Fibroblast of villous mesenchyme (primary cell): Measurements from ENCODE around the gene CLCN1. TPM values are rescaled to one million over a fixed set of nuclear protein-coding genes. Genes with fewer than 3 reads are reported as not detected.

Experiments used
- DNase-seq: peaks from one replicate; pipeline ENCODE4 v3.0.0-alpha.2; 2010; ENCODE audit warnings: low read depth
- H3K4me3 ChIP-seq: 2 replicates; pipeline ENCODE4 v1.5.1; 2011; ENCODE audit warnings: low read depth, mild to moderate bottlenecking, low read length
- total RNA-seq: library from RNA; depleted of rRNA; stranded (reverse); fragments of >200 nt; gene quantifications from 2 replicates; pipeline ENCODE4 v1.2.3, GENCODE V29; 2012
- TF ChIP-seq, protein P1 (sequence below): IDR thresholded peaks from 2 replicates; pipeline ENCODE4 v1.5.1; 2012; ENCODE audit warnings: low read depth, mild to moderate bottlenecking, low read length; ENCODE audit not compliant: insufficient read depth

The CLCN1 gene
- under 0.01 TPM in 2 replicates for total RNA-seq

DNA sequence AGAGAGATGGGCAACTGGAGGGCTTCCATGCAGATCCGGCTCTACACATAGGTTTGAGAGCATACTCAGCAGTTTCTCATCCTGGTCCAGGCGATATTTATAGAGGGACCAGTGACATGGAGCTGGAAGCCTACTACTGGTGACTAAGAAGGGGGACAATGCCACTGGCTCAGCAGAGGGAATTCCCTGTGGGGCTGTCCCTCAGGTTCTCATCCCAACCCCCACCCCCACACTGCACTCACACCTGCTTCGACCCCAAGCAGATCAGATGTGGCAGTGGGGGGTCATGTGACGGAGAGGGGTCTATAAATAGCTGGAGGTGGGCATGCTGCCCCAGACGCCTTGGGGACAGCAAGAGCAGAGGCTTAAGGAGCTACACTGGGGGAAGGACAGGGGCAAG lies at the start of gene CLCN1:
Gene CLCN1 (plus strand): TSS at position 336 of the 400 bp plus-strand sequence. CDS start 102 bp downstream, outside the sequence.
- no peak for DNase-seq
- TF ChIP-seq, protein P1, sequence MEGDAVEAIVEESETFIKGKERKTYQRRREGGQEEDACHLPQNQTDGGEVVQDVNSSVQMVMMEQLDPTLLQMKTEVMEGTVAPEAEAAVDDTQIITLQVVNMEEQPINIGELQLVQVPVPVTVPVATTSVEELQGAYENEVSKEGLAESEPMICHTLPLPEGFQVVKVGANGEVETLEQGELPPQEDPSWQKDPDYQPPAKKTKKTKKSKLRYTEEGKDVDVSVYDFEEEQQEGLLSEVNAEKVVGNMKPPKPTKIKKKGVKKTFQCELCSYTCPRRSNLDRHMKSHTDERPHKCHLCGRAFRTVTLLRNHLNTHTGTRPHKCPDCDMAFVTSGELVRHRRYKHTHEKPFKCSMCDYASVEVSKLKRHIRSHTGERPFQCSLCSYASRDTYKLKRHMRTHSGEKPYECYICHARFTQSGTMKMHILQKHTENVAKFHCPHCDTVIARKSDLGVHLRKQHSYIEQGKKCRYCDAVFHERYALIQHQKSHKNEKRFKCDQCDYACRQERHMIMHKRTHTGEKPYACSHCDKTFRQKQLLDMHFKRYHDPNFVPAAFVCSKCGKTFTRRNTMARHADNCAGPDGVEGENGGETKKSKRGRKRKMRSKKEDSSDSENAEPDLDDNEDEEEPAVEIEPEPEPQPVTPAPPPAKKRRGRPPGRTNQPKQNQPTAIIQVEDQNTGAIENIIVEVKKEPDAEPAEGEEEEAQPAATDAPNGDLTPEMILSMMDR = no peak
- no peak within 1 kb of the TSS for H3K4me3 ChIP-seq

- H3K4me3 ChIP-seq = no peak overlapping the region
- TF ChIP-seq, protein P1 = no peak
- DNase-seq = no peak
Measured at GRCh38 chr7:143269251-143269650, 46.7 kb upstream of the CLCN1 start.

GRCh38 chr7:143271240-143271639 lies 44.7 kb upstream of the CLCN1 start:
- TF ChIP-seq, protein P1 = no peak
- no peak for DNase-seq
- no peak overlapping the region for H3K4me3 ChIP-seq

DNA sequence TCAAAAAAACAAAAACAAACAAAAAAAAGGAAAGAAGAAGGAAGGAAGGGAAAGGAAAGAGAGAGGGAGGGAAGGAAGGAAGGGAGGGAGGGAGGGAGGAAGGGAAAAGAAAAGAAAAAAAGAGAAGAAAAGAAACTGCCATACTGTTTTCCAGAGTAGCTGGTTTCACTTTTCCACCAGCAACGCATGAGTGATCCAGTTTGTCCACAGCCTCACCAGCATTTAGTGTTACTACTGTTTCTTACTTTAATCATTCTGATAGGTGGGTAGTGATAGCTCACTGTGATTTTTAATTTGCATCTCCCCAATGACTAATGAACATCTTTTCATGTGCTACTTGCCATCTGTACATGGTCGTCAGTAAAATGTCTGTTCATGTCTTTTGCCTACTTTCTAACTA lies 43.0 kb upstream of the CLCN1 start:
- TF ChIP-seq, protein P1 = no peak
- H3K4me3 ChIP-seq = no peak overlapping the region

DNA sequence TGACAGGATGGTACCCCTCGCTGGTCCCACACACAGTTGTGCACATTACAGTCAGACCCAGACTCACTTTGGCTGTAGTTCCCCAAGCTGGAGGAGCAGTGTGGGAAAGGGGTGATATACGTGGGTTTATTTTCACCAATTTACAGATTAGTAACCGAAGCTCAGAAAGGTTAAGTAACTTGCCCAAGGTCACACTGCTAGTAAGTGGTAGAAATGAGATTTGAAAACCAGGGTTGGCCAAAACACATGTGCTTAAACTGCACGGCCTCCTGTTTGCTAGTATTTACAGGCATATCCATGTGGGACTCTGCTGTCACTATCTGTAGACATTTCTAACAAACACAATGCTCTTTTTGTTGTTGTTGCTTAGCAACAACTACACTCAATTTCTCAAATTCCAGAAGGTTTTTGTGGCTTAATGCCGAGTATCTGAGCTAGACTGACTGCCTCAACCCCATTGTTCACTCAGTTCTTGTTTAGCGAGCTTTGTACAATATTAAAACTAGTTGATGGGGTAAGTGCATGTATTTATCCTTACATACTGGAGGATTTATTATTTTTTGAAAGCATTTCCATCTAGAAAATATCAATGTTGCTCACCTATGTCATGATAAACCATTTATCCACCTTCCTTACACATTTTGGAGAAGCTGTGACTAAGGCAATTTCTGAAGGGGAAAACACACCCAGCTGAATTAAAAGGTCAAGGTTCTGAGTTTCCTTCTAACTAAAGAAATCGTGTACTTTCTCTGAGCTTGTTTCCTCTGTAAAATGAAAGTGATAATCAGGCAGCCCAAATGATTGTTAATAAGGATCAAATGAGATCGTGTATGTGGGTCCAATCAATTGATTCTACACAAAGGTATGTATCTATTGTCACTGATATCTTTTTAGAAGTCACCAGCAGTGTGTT lies 36.5 kb upstream of the CLCN1 start:
- peak; percentile 31 for DNase-seq
- TF ChIP-seq, protein P1 = no peak
- H3K4me3 ChIP-seq = no peak overlapping the region

More for the DNA sequence above, 43.0 kb upstream of the CLCN1 start:
- DNase-seq = no peak

- TF ChIP-seq, protein P1 = no peak
- H3K4me3 ChIP-seq = no peak overlapping the region
- DNase-seq = no peak
Measured at GRCh38 chr7:143280160-143280559, 35.8 kb upstream of the CLCN1 start.
